HEK293 (cell line): Measurements from ENCODE around the gene CCL2.

Experiments used
- SETDB1 ChIP-seq: IDR thresholded peaks from one replicate; pipeline ENCODE4 v1.6.1; 2017; ENCODE audit warnings: mild to moderate bottlenecking, low read length, moderate library complexity, mixed read lengths; ENCODE audit not compliant: insufficient read length
- ZNF10 ChIP-seq: fragments of 450-650 bp; formaldehyde crosslinking; IDR thresholded peaks from 2 replicates; pipeline ENCODE4 v1.5.1; 2017; ENCODE audit warnings: missing biosample characterization, missing genetic modification characterization
- ZNF274 ChIP-seq, 2 experiments: fragments of 200-500 bp in 1 of 2; fragments of 450-650 bp in 1 of 2; sonication (Bioruptor generic) in 1 of 2; formaldehyde crosslinking in 1 of 2; IDR thresholded peaks; 2 replicates each; pipeline versions ENCODE4 v1.5.1 to v1.6.1; 2014 to 2016; ENCODE audit warnings: borderline replicate concordance in 1 of 2, inconsistent platforms in 1 of 2, low read length in 1 of 2, missing biosample characterization in 1 of 2, missing genetic modification characterization in 1 of 2
- ZNF324 ChIP-seq: fragments of 450-650 bp; formaldehyde crosslinking; IDR thresholded peaks from 2 replicates; pipeline ENCODE4 v1.5.1; 2016; ENCODE audit warnings: missing biosample characterization, missing genetic modification characterization
- ZNF350 ChIP-seq: fragments of 450-650 bp; formaldehyde crosslinking; IDR thresholded peaks from 2 replicates; pipeline ENCODE4 v1.5.0; 2017; ENCODE audit warnings: missing biosample characterization, mild to moderate bottlenecking, missing genetic modification characterization
- ZNF510 ChIP-seq: fragments of 450-650 bp; formaldehyde crosslinking; IDR thresholded peaks from 2 replicates; pipeline ENCODE4 v1.5.1; 2018; ENCODE audit warnings: mild to moderate bottlenecking, missing genetic modification characterization, missing biosample characterization; ENCODE audit not compliant: insufficient replicate concordance
- ZNF600 ChIP-seq: fragments of 450-650 bp; formaldehyde crosslinking; IDR thresholded peaks from 2 replicates; pipeline ENCODE4 v1.5.1; 2016; ENCODE audit warnings: missing biosample characterization, missing genetic modification characterization
- ZXDB ChIP-seq: fragments of 450-650 bp; formaldehyde crosslinking; IDR thresholded peaks from 2 replicates; pipeline ENCODE4 v1.5.1; 2016; ENCODE audit warnings: missing biosample characterization, missing genetic modification characterization
- TF ChIP-seq, protein P1 (sequence below): fragments of 450-650 bp; formaldehyde crosslinking; IDR thresholded peaks from 2 replicates; pipeline ENCODE4 v1.5.1; 2016; ENCODE audit warnings: missing biosample characterization, missing genetic modification characterization
- TF ChIP-seq, protein P2 (sequence below): fragments of 450-650 bp; formaldehyde crosslinking; IDR thresholded peaks from 2 replicates; pipeline ENCODE4 v1.5.1; 2017; ENCODE audit warnings: missing biosample characterization, missing genetic modification characterization
- TF ChIP-seq, protein P3 (sequence below): fragments of 450-650 bp; formaldehyde crosslinking; IDR thresholded peaks from 2 replicates; pipeline ENCODE4 v1.5.1; 2016; ENCODE audit warnings: missing biosample characterization, missing genetic modification characterization
- TF ChIP-seq, protein P4 (sequence below): fragments of 450-650 bp; formaldehyde crosslinking; IDR thresholded peaks from 2 replicates; pipeline ENCODE4 v1.5.0; 2017; ENCODE audit warnings: missing biosample characterization, missing genetic modification characterization, borderline replicate concordance
- TF ChIP-seq, protein P5 (sequence below): fragments of 450-650 bp; formaldehyde crosslinking; optimal IDR thresholded peaks from 2 replicates; pipeline ENCODE3; 2016; ENCODE audit warnings: missing biosample characterization, mild to moderate bottlenecking, missing genetic modification characterization

DNA sequence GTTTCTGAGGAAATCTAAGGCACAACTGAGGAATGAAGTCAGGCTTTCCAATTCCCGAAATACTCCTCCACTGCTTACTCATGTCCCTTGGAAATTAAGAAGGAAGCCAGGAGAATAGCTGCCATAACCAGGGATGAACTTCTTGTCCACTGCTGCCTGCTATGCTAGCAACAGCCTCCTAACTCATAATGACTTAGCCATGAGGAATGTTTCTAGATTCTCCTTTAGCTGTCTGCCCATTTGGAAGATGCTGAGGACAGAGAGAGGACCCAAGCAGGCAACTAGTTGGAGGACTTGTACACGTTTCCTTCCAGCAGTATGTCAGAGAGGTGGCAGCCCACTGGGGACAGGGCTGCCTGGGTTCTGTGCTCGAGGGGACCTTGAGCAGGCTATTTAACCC lies 939 bp upstream of the CCL2 start:
- TF ChIP-seq, protein P1, sequence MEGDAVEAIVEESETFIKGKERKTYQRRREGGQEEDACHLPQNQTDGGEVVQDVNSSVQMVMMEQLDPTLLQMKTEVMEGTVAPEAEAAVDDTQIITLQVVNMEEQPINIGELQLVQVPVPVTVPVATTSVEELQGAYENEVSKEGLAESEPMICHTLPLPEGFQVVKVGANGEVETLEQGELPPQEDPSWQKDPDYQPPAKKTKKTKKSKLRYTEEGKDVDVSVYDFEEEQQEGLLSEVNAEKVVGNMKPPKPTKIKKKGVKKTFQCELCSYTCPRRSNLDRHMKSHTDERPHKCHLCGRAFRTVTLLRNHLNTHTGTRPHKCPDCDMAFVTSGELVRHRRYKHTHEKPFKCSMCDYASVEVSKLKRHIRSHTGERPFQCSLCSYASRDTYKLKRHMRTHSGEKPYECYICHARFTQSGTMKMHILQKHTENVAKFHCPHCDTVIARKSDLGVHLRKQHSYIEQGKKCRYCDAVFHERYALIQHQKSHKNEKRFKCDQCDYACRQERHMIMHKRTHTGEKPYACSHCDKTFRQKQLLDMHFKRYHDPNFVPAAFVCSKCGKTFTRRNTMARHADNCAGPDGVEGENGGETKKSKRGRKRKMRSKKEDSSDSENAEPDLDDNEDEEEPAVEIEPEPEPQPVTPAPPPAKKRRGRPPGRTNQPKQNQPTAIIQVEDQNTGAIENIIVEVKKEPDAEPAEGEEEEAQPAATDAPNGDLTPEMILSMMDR (tag by site-specific recombination), result no peak
- TF ChIP-seq, protein P2, sequence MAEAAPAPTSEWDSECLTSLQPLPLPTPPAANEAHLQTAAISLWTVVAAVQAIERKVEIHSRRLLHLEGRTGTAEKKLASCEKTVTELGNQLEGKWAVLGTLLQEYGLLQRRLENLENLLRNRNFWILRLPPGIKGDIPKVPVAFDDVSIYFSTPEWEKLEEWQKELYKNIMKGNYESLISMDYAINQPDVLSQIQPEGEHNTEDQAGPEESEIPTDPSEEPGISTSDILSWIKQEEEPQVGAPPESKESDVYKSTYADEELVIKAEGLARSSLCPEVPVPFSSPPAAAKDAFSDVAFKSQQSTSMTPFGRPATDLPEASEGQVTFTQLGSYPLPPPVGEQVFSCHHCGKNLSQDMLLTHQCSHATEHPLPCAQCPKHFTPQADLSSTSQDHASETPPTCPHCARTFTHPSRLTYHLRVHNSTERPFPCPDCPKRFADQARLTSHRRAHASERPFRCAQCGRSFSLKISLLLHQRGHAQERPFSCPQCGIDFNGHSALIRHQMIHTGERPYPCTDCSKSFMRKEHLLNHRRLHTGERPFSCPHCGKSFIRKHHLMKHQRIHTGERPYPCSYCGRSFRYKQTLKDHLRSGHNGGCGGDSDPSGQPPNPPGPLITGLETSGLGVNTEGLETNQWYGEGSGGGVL, result no peak
- TF ChIP-seq ZNF600 (tag by site-specific recombination), result no peak
- TF ChIP-seq, protein P3, sequence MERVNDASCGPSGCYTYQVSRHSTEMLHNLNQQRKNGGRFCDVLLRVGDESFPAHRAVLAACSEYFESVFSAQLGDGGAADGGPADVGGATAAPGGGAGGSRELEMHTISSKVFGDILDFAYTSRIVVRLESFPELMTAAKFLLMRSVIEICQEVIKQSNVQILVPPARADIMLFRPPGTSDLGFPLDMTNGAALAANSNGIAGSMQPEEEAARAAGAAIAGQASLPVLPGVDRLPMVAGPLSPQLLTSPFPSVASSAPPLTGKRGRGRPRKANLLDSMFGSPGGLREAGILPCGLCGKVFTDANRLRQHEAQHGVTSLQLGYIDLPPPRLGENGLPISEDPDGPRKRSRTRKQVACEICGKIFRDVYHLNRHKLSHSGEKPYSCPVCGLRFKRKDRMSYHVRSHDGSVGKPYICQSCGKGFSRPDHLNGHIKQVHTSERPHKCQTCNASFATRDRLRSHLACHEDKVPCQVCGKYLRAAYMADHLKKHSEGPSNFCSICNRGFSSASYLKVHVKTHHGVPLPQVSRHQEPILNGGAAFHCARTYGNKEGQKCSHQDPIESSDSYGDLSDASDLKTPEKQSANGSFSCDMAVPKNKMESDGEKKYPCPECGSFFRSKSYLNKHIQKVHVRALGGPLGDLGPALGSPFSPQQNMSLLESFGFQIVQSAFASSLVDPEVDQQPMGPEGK (tag by site-specific recombination), result no peak
- no peak for TF ChIP-seq ZNF510
- TF ChIP-seq, protein P4, sequence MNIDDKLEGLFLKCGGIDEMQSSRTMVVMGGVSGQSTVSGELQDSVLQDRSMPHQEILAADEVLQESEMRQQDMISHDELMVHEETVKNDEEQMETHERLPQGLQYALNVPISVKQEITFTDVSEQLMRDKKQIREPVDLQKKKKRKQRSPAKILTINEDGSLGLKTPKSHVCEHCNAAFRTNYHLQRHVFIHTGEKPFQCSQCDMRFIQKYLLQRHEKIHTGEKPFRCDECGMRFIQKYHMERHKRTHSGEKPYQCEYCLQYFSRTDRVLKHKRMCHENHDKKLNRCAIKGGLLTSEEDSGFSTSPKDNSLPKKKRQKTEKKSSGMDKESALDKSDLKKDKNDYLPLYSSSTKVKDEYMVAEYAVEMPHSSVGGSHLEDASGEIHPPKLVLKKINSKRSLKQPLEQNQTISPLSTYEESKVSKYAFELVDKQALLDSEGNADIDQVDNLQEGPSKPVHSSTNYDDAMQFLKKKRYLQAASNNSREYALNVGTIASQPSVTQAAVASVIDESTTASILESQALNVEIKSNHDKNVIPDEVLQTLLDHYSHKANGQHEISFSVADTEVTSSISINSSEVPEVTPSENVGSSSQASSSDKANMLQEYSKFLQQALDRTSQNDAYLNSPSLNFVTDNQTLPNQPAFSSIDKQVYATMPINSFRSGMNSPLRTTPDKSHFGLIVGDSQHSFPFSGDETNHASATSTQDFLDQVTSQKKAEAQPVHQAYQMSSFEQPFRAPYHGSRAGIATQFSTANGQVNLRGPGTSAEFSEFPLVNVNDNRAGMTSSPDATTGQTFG, result no peak
- no peak for TF ChIP-seq ZNF10 (tag by site-specific recombination)
- TF ChIP-seq SETDB1, result no peak
- TF ChIP-seq ZNF350 (tag by site-specific recombination), result no peak
- TF ChIP-seq ZNF324 (tag by site-specific recombination), result no peak
- TF ChIP-seq ZXDB (tag by site-specific recombination), result no peak
- no peak for TF ChIP-seq ZNF274 (IDR thresholded peaks at IDR 0.05; ENCODE audit: low read length)
- TF ChIP-seq ZNF274 (tag by site-specific recombination; IDR thresholded peaks at IDR 0.05; ENCODE audit: borderline replicate concordance), result no peak
- TF ChIP-seq, protein P5, sequence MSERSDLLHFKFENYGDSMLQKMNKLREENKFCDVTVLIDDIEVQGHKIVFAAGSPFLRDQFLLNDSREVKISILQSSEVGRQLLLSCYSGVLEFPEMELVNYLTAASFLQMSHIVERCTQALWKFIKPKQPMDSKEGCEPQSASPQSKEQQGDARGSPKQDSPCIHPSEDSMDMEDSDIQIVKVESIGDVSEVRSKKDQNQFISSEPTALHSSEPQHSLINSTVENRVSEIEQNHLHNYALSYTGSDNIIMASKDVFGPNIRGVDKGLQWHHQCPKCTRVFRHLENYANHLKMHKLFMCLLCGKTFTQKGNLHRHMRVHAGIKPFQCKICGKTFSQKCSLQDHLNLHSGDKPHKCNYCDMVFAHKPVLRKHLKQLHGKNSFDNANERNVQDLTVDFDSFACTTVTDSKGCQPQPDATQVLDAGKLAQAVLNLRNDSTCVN (tag by site-specific recombination), result no peak
